Activated CD8-positive, alpha-beta memory T cell treated with anti-CD3 and anti-CD28 coated beads, Interleukin-2, amount 50 U/mL, for 4 hours (primary cell): ENCODE data around the gene NAGPA.
"Not testable (repeated sequence)": the region's sequence is repeated elsewhere in the genome, so short reads cannot be mapped to it uniquely, and the experiment has no call there.

Experiments used
- DNase-seq: peaks from one replicate; pipeline ENCODE4 v3.0.0-alpha.2; 2020

The NAGPA gene, protein sequence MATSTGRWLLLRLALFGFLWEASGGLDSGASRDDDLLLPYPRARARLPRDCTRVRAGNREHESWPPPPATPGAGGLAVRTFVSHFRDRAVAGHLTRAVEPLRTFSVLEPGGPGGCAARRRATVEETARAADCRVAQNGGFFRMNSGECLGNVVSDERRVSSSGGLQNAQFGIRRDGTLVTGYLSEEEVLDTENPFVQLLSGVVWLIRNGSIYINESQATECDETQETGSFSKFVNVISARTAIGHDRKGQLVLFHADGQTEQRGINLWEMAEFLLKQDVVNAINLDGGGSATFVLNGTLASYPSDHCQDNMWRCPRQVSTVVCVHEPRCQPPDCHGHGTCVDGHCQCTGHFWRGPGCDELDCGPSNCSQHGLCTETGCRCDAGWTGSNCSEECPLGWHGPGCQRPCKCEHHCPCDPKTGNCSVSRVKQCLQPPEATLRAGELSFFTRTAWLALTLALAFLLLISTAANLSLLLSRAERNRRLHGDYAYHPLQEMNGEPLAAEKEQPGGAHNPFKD

GRCh38 chr16:5033256-5034166, at the start of gene NAGPA:
Gene NAGPA, minus strand, starts transcription at chr16:5033935. Its CDS starts 21 bp downstream, at chr16:5033914.
- DNase-seq: peak; percentile 83

DNA sequence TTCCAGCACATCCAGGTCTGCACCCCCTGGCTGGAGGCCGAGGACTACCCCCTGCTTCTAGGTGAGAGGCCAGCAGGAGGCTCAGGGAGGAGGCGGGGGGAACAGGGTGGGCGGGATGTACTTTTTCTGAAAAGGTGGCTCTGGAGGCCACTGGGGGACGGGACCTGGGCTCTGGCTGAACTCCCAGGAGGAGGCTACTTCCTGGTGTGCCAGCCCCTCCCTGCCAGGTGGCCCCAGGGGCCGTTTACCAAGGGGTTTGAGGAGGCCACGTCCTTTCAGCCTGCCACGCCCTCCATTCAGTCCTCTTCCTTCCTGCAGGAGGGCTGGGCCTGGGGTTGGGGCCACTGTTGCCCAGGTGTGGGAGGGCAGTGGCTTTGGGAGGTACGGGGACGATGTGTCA, 47.3 kb upstream of the NAGPA start:
- not testable (repeated sequence) for DNase-seq

DNA sequence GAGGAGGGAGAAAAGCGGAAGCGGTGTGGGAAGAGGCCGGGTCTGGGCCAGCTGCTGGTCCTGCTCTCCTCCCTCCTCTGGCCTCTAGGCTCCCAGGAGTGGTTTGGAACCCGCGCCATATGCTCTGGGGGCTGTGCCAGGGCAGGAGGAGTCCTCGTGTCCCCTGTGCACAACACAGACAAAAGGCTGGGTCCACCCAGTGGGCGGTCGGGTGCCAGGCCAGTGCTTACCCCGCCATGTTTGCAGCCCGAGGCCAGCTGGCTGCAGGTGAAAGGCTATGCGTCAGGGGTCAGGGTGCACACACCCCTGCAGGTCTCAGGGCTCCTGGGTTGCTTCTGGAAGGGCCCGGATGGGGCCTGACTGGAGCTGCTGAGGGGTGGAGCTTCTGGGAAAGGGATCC, 46.7 kb upstream of the NAGPA start:
- not testable (repeated sequence) for DNase-seq

DNA sequence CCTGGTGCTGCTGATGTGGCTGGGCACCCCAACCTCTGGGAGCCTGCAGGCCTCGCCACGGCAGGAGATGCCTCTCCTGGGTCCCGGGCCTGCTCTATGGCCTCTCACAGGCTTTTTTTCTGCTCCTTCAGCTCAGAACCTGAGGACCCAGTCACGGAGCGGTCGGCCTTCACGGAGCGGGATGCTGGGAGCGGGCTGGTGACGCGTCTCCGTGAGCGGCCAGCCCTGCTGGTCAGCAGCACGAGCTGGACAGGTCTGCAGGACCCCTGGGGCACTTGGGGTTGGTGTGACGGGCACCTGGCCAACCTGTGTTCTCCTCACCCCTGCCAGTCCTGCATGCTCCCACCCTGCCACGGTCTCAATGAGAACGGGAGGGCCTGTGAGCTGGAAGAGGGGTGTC, 44.9 kb upstream of the NAGPA start:
- no peak for DNase-seq

GRCh38 chr16:5077304-5077703, 43.6 kb upstream of the NAGPA start:
- no peak for DNase-seq

DNA sequence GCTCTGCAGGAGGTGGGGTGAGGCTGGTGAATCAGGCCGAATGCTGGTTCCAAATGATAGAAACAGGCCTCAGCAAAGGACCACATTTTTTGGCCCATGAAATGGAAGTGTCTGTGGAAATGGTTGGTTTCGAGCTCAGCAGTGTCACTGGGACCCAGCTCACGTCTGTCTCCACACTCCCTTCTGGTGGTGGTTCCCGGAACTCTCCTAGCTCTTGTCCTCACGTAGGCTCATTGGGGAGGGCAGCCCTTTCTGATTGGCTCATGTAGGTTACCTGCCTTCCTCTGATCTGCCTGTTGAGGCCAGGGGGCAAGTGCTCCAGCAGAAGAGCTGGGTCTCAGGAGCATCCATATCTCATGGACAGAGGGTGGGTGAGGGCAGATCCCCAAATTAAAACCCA, 41.9 kb upstream of the NAGPA start:
- no peak for DNase-seq

GRCh38 chr16:5073771-5074170, 40.0 kb upstream of the NAGPA start:
- DNase-seq: not testable (repeated sequence)

DNA sequence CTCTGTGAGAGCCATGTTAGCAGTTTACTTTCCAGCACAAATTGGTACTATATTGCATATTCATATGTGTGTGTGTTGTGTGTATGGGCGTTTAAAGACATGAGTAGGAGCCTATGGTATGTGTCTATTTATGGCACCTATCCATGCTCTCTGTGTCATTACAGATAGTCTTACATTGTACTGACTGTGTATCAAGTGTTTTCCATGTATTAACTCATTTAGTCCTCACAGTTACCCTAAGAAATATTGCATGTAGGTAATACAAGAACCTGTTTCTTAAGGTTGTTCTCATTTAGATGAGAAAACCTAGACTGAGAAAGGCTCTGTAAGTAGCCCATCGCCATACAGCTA, 39.5 kb upstream of the NAGPA start:
- DNase-seq: no peak

DNA sequence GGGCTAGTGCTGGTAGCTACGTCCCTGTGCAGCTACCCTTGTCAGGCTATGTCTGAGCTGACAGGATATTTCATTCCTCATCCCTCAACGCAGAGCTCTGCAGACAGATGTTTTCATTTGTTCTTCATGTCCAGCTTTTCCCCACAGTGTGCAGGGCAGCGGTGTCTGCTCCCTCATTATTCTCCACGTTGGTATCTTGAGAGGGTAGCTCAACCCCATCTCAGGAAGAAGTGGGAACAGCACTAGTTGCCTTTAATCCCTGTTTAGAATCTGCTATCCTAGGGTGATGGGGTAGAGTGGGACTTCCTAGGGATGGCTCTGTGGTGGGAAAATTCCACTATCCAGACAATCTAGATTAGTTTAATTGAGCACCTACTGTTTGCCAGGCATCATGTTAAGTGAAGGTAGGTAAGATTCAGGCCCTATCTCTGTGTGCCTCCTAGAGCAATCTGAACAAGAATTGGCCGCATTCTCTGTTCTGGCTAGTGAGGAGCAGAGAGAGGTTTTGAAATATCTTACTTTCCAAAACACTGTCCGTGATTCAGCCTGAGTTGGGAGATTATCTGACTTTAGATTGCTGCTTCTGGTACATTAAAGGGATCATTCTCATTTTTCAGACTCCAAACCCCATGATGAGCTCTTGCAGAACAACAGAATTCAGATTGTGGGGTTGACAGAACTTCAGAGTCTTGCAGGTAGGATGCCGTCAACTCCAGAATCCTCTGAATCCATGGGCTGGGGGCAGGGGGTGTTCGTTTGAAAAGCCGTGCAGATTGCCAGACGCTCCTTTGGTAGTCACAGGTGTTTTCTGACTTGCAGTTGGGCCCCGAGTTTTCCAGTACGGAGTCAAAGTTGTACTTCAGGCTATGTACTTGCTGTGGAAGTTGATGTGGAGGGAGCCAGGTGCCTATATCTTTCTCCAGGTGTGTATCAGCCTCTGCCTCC, 38.9 kb upstream of the NAGPA start:
- no peak for DNase-seq

- peak; percentile 90 for DNase-seq
These were observed 38.1 kb upstream of the NAGPA start, which contains the start of gene ALG1 for GRCh38 chr16:5071681-5072333. Gene ALG1, plus strand, starts transcription at chr16:5071843. Its CDS starts 7 bp downstream, at chr16:5071850.

GRCh38 chr16:5071341-5071680, 37.6 kb upstream of the NAGPA start:
- DNase-seq: no peak

GRCh38 chr16:5070431-5071186, 36.9 kb upstream of the NAGPA start:
- DNase-seq: no peak

DNA sequence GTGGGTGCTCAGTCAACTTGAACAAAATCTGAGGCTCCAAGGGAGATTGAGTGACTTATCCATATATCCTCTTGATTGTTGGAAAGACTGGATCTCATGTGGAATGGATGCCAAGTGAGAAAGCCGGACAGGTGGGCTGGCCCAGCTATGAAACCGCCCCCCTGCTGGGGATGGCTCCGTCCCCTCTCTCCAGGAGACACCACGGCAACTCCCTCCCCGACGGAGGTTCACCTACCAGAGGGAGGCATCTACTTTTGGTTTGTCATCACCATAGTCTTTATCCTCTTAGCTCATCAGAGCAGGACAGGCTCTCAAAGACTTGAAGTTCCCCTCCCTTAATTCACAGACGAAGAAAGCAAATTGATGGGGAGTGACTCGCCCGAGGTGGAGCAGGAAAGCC, 36.1 kb upstream of the NAGPA start:
- DNase-seq: no peak

DNA sequence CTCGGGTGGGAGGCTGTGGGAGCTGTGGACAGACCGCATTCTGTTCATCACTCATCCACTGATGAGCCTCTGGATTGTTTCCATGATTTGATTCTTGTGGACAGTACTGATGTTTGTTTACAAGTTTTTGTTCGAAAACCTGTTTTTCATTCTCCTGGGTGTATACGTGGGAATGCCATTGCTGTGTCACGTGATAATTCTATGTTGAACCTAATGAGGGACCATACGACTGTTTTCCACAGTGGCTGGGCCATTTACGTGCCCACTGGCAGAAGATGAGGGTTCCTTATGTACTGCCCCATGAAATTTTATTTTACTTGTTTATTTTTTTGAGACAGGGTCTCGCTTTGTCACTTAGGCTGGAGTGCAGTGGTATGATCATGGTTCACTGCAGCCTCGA, 35.3 kb upstream of the NAGPA start:
- no peak for DNase-seq

GRCh38 chr16:5066511-5066910, 32.8 kb upstream of the NAGPA start:
- DNase-seq: no peak

DNA sequence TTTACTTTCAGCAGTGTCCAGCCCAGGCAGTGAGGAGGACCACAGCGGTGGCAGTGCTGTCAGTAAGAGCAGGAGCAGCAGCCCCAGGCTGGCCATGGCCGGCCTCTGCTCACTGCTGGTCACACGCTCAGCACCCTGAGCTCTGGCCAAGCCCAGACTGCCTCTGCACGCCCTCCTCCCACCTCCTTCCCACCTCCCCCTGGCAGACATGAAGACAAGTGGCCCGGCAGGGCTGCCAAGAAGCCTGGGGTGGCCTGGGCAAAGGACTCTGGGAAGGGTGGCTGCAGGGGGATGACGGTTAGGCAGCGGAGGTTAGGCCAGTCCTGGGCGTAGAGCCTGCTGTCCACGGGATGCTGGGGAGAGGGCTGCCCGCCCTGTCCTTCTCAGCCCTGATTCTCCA, 32.1 kb upstream of the NAGPA start, which contains the start of gene C16orf89:
TSS of gene C16orf89 (minus strand) at position 144 of the 400 bp plus-strand sequence. CDS start at position 96, 48 bp downstream.
- DNase-seq: no peak

GRCh38 chr16:5065326-5065725, 31.6 kb upstream of the NAGPA start:
- DNase-seq: no peak

- DNase-seq: no peak
These were observed 31.2 kb upstream of the NAGPA start for GRCh38 chr16:5064915-5065314.

GRCh38 chr16:5062790-5063765, 29.3 kb upstream of the NAGPA start:
- DNase-seq: no peak

DNA sequence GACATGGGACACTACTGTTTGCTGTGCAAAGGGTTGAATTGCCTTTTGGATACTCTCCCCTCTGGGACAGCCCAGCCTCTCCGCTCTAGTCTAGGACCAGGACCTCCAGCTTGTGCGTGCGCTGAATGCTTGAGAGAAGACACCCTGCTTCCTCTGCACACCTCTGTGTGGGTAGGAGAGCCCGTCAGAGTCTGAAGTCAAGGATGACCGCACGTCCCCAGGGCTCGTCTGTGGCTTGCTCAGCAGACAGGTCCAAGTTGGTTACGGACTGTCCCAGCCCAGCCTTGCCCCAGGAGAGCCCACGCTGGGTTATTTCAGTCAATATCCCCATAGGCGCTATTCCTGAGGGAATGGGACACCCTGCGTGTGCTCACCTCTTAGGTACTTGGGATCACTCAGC, 28.3 kb upstream of the NAGPA start:
- no peak for DNase-seq
